C1 segment of cervical spinal cord (tissue), 14 donors: Measurements from ENCODE around the gene NR2C2AP.

Source experiments
- DNase-seq, 14 donors: peaks; one replicate each; lab custom pipeline; 2025; lab: John Stamatoyannopoulos, UW

Gene NR2C2AP

DNA sequence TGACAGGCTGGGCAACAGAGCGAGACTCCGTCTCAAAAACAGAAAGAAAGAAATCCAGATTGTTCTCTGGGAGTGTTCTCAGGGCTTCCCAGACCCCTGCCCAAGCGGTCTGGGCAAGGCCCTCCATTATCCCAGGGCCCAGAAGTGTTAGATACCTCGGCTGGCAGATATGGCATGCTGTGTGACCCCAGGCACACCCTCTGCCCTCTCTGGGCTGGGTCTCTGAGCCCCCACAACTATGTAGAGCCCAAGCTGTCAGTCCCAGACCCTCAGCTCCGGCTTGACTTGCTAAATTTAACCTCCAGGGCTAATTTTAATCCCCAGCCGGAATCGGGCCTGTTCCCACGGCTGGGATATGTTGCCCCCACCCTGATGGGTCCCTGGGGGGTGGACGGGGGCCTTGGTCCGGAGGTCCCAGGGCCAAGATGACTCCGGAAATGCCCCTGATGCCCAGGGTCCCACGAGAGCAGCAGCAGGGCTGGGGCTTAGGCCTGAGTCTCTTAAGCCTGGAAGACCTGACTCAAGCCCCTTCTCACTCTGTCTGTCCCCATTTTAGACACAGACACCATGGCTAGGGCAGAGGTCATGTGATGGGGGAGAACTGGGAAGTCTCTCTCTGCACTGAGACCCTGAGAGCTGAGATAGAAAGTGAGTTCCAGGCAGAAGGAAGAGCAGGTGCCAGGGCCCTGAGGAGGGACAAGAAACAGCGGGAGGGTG lies 50.4 kb downstream of the NR2C2AP start:
- DNase-seq: no peak

DNA sequence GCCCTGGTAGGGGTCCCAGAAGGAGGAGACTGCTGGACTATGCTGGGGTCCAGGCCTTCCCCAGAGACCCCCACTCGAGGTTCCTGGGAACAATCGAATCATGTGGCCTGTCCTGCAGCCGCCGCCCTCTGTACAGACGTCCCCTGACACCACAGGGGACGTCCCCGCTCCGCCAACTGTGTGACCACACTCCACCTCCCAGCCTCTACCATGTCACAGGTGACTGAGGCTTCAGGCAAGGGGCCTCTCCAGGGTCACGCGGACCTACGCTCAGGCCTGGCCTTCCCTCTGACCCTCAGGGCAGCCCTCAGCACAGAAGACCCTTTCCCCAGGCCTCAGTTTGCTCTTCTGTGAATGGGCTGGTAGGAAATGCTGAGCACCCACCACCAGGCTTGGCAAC lies 51.8 kb downstream of the NR2C2AP start:
- no peak for DNase-seq
